HG03469 (cell line): Measurements from ENCODE around the gene CLIC3.
"Not testable (repeated sequence)": the region's sequence is repeated elsewhere in the genome, so short reads cannot be mapped to it uniquely, and the experiment has no call there.

ENCODE experiments used
- ATAC-seq: cut with Tn5 transposase; IDR thresholded peaks from one replicate; pipeline ENCODE4 v1.9.1; 2021; ENCODE audit warnings: mild to moderate bottlenecking, moderate library complexity, moderate number of reproducible peaks; ENCODE audit not compliant: unreplicated experiment

The CLIC3 gene

GRCh38 chr9:137006116-137007003 is 10.0 kb upstream of the CLIC3 start:
- ATAC-seq: no peak

- not testable (repeated sequence) for ATAC-seq
These were observed 7.9 kb upstream of the CLIC3 start for GRCh38 chr9:137004285-137004684.

GRCh38 chr9:137002646-137003041 is 6.3 kb upstream of the CLIC3 start:
- ATAC-seq: no peak

- ATAC-seq: no peak
These were observed 5.7 kb upstream of the CLIC3 start for GRCh38 chr9:137001857-137002645.

GRCh38 chr9:137000177-137000930 is 4.0 kb upstream of the CLIC3 start:
- ATAC-seq: no peak

GRCh38 chr9:136997830-136998234 is 1.5 kb upstream of the CLIC3 start:
- no peak for ATAC-seq

- no peak for ATAC-seq
These were observed 1.0 kb upstream of the CLIC3 start for GRCh38 chr9:136997371-136997770.

GRCh38 chr9:136995772-136996311 is 526 bp downstream of the CLIC3 start:
- ATAC-seq: no peak

GRCh38 chr9:136995362-136995761 is 1.0 kb downstream of the CLIC3 start:
- no peak for ATAC-seq

GRCh38 chr9:136994888-136995230 is 1.5 kb downstream of the CLIC3 start:
- ATAC-seq: no peak

GRCh38 chr9:136994180-136994887 is 2.0 kb downstream of the CLIC3 start:
- no peak for ATAC-seq

- ATAC-seq: no peak
These were observed 3.5 kb downstream of the CLIC3 start for GRCh38 chr9:136992819-136993369.

GRCh38 chr9:136991993-136992818 is 4.2 kb downstream of the CLIC3 start, which contains the start of gene PAXX:
Gene PAXX (plus strand): TSS chr9:136992422. CDS start chr9:136992444, 22 bp downstream.
- ATAC-seq: peak; percentile 47

- no peak for ATAC-seq
These were observed 6.0 kb downstream of the CLIC3 start for GRCh38 chr9:136990242-136990911.

GRCh38 chr9:136988872-136989271 is 7.5 kb downstream of the CLIC3 start:
- ATAC-seq: no peak

- ATAC-seq: no peak
These were observed 10.5 kb downstream of the CLIC3 start for GRCh38 chr9:136985853-136986252.

GRCh38 chr9:136985027-136985602 is 11.3 kb downstream of the CLIC3 start:
- ATAC-seq: no peak

GRCh38 chr9:136984464-136985026 is 11.8 kb downstream of the CLIC3 start:
- no peak for ATAC-seq
